HUDEP-2 (cell line): ENCODE results near the gene CMC4.

ENCODE experiments used
- DNase-seq, 76 experiments: peaks; one replicate each; lab custom pipeline; 2025; ENCODE audit not compliant: unreplicated experiment in 76 of 76; lab: John Stamatoyannopoulos, UW

CMC4 gene

GRCh38 chrX:155070975-155071693, at the start of gene CMC4, which contains the start of the genes BRCC3 and MTCP1:
Gene CMC4, minus strand, starts transcription at chrX:155071136. Its CDS starts 7,113 bp downstream, at chrX:155064023.
Gene BRCC3, plus strand, starts transcription at chrX:155071508. Its CDS starts 20 bp downstream, at chrX:155071528.
Gene MTCP1, minus strand, starts transcription at chrX:155071136. Its CDS starts 5,126 bp downstream, at chrX:155066010.
- peak in 71 of 76 experiments; percentile 9 to 89 (median 73) for DNase-seq

- DNase-seq = no peak
Observed at GRCh38 chrX:155115174-155115819, 44.4 kb upstream of the CMC4 start.

GRCh38 chrX:155113097-155113496, 42.2 kb upstream of the CMC4 start:
- DNase-seq = no peak

GRCh38 chrX:155112171-155112570, 41.2 kb upstream of the CMC4 start:
- DNase-seq = no peak

- no peak for DNase-seq
Observed at GRCh38 chrX:155108427-155108826, 37.5 kb upstream of the CMC4 start.

GRCh38 chrX:155105919-155106318, 35.0 kb upstream of the CMC4 start:
- DNase-seq = no peak

- DNase-seq = peak in 14 of 76 experiments; percentile 1 to 31 (median 12)
Observed at GRCh38 chrX:155094468-155095061, 23.6 kb upstream of the CMC4 start.

- DNase-seq = peak in 7 of 76 experiments; percentile 0 to 30 (median 4)
Observed at GRCh38 chrX:155086961-155087735, 16.2 kb upstream of the CMC4 start.

GRCh38 chrX:155086202-155086840, 15.4 kb upstream of the CMC4 start:
- peak in 21 of 76 experiments; percentile 0 to 18 (median 7) for DNase-seq

- DNase-seq = peak in 2 of 76 experiments; percentile 11 to 19
Observed at GRCh38 chrX:155071694-155072280, 851 bp upstream of the CMC4 start.

- no peak for DNase-seq
Observed at GRCh38 chrX:155070663-155070974, 317 bp downstream of the CMC4 start.

GRCh38 chrX:155070038-155070437, 898 bp downstream of the CMC4 start:
- DNase-seq = no peak

- no peak for DNase-seq
Observed at GRCh38 chrX:155069414-155069813, 1.5 kb downstream of the CMC4 start.

- DNase-seq = no peak
Observed at GRCh38 chrX:155068165-155068564, 2.8 kb downstream of the CMC4 start.

- no peak for DNase-seq
Observed at GRCh38 chrX:155065035-155065734, 5.8 kb downstream of the CMC4 start.

GRCh38 chrX:155061760-155062159, 9.2 kb downstream of the CMC4 start:
- DNase-seq = no peak

- DNase-seq = peak in 40 of 76 experiments; percentile 0 to 44 (median 11)
Observed at GRCh38 chrX:155056877-155057792, 13.8 kb downstream of the CMC4 start.

- no peak for DNase-seq
Observed at GRCh38 chrX:155056471-155056870, 14.5 kb downstream of the CMC4 start.
